Measurements from ENCODE around the gene SMU1.

SMU1 gene

DNA sequence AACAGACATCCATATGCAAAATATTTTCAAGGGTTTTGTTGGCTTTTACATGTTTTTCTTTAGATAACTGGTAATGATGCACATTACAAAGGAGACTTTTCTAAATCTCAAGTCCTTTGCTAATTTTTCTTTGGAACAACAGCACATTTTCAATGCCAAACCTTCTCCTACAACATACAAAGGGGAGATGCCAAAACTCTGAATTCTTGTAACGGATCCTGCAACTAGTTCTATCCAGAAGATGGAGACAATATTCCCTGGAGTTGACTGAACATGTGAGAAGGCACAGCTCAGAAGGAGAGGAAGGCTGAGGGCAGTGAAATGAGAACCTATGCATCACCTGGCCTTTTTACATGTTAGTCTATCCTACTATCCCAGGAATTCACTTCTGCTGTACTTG is 30.4 kb downstream of the SMU1 start:
- peaks cover 3% of the 10 kb centered on the region for H3K27me3 Mint-ChIP-seq (ENCODE audit: low read depth, poor library complexity)
- no peak overlapping the region for H3K27ac Mint-ChIP-seq
- H3K36me3 Mint-ChIP-seq (ENCODE audit: low read depth) = peaks cover 42% of the 10 kb centered on the region
- peaks cover 19% of the 10 kb centered on the region for H3K4me1 Mint-ChIP-seq
- H3K9me3 Mint-ChIP-seq = no peaks in the 10 kb centered on the region
- no peak for TF ChIP-seq CTCF (IDR thresholded peaks at IDR 0.05)
- no peak for DNase-seq
- H3K4me3 Mint-ChIP-seq = no peak overlapping the region

DNA sequence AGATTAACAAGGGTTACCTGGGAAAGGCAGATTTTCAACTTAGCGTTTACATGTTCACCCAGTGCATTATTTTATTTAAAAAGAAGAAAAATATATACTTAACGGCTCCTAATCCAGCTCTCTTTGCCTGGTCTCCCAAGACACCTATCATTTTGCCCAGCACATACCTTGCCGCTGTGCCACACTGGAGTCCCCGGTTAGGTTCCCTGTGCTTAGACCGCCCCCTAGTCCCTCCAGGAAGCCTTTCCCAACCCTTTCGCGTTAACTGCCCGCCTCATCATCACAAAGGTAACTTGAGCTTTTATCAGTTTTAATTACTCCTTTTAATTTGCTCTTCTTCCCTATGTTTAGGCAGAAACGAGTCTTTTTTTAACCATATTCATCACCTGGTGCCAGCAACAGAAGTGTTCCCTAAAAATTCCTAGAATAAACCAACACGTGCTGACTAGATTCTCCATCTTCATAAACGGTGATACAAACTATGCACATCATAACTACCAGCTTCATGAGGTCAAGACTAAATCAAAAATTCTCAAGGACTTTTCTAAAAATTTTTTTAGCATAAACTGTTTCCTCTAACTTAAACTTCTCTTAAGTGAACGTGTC is 31.7 kb downstream of the SMU1 start:
- peak; percentile 19 for DNase-seq
- Mint-ChIP-seq H3K9me3 (no peaks in the 10 kb centered on the region), H3K36me3 (ENCODE audit: low read depth) (peaks cover 36% of the 10 kb centered on the region), H3K4me1 (peaks cover 19% of the 10 kb centered on the region), H3K27ac (peak overlapping the region; percentile 96), H3K4me3 (peak overlapping the region; percentile 86), H3K27me3 (ENCODE audit: low read depth, poor library complexity) (peaks cover 3% of the 10 kb centered on the region)
- TF ChIP-seq CTCF (IDR thresholded peaks at IDR 0.05) = no peak

- peaks cover 19% of the 10 kb centered on the region for H3K4me1 Mint-ChIP-seq
- peaks cover 3% of the 10 kb centered on the region for H3K27me3 Mint-ChIP-seq (ENCODE audit: low read depth, poor library complexity)
- H3K9me3 Mint-ChIP-seq = no peaks in the 10 kb centered on the region
- peaks cover 30% of the 10 kb centered on the region for H3K36me3 Mint-ChIP-seq (ENCODE audit: low read depth)
- TF ChIP-seq CTCF (IDR thresholded peaks at IDR 0.05) = no peak
- peak overlapping the region; percentile 96 for H3K27ac Mint-ChIP-seq
- H3K4me3 Mint-ChIP-seq = peak overlapping the region; percentile 86
- DNase-seq = peak; percentile 84
Observed at GRCh38 chr9:33044162-33044673, 32.3 kb downstream of the SMU1 start.

DNA sequence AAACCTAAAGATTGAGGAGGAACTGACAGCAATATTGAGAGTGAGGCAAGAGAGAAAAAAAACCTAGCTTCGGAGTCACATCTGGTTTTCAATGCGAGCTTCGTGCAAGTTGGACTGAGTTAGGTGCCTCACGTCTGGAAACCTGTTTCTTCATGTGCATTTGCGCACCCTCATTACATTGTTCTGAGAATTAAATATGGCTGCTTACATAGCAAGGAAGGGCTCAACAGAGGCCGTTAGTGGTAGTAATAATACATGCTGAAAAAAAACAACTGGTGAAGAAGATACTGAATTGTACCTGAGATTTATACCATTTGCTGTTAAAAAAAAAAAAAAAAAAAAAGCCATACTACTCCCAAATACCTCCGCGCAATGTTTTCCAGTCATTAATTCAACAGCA is 32.8 kb downstream of the SMU1 start:
- Mint-ChIP-seq H3K4me3 (peak overlapping the region; percentile 86), H3K36me3 (ENCODE audit: low read depth) (peaks cover 30% of the 10 kb centered on the region), H3K27me3 (ENCODE audit: low read depth, poor library complexity) (peaks cover 3% of the 10 kb centered on the region), H3K9me3 (no peaks in the 10 kb centered on the region), H3K4me1 (peaks cover 19% of the 10 kb centered on the region), H3K27ac (peak overlapping the region; percentile 29)
- no peak for DNase-seq
- no peak for TF ChIP-seq CTCF (IDR thresholded peaks at IDR 0.05)

DNA sequence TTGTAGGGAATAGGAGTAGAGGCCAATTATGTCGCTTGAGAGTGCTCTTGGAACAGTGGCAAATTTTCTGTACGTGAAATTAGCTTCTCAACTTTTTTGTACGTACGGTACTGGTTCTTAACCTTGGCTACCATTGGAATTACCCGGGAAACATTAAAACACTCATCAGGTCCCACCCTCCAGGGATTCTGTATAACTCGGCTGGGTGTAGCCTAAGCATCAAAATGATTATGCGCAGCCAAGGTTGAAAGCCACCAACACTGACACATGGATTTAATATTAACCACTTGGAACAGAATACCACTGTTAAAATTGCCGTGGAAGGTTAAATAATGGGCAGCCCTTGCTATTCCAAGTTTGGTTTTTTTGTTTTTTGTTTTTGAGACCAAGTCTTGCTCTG is 34.0 kb downstream of the SMU1 start:
- no peak overlapping the region for H3K4me3 Mint-ChIP-seq
- no peak for TF ChIP-seq CTCF (IDR thresholded peaks at IDR 0.05)
- H3K27ac Mint-ChIP-seq = no peak overlapping the region
- no peak for DNase-seq
- H3K4me1 Mint-ChIP-seq = peaks cover 19% of the 10 kb centered on the region
- H3K9me3 Mint-ChIP-seq = no peaks in the 10 kb centered on the region
- H3K27me3 Mint-ChIP-seq (ENCODE audit: low read depth, poor library complexity) = peaks cover 3% of the 10 kb centered on the region
- peaks cover 31% of the 10 kb centered on the region for H3K36me3 Mint-ChIP-seq (ENCODE audit: low read depth)

Measured in nephron progenitor cell (in vitro differentiated cells).